Right renal pelvis (tissue), 4 donors: Measurements from ENCODE around the gene ATXN7L3. TPM values are rescaled to one million over a fixed set of nuclear protein-coding genes. Genes with fewer than 3 reads are reported as not detected.

Experiments
- DNase-seq, 4 donors: peaks; one replicate each; pipeline ENCODE4 v3.0.0-alpha.2; 2013; ENCODE audit warnings: low read depth in 4 of 4, low spot score in 3 of 4, missing footprints in 1 of 4
- polyA plus RNA-seq, 4 donors: library from polyadenylated mRNA; unstranded; fragments of 120-200 nt; gene quantifications; one replicate each; pipeline ENCODE4 v1.2.1, GENCODE V29; 2013; ENCODE audit not compliant: insufficient read length in 4 of 4

The ATXN7L3 gene
- polyA plus RNA-seq, 4 donors, result 60.1 to 72.7 (median 68.8) TPM

DNA sequence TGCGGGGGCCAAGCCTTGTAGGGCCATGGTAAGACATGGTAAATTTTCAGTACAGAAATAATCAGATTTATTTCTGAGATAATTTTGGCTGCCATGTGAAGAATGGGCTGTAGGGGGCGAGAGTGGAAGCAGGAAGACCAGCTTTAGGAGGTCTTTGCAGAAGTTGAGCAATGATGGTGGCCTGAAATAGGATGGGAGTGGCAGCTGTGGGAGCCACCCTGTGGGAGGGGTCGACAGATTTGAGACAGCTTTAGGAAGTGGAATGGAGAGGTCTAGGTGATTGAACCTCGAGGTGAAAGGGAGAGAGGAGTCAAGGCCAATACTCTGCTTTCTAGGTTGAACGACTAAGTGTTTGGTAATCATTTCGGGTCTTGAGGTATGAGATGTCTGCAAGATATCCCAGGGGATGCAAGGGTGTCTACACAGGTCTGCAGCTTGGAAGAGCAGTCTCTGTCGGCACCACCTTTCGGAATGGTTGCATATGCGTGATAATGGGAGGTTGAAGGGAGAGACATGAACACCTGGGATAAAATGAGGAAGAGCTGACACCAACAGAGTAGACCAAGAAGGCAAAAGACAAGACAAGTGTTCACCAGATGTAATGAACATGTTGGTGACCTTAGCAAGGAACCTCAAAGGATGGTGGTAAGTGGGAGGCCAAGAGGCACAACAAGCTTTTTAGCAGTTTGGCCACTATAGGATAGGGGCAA lies 4.2 kb upstream of the ATXN7L3 start:
- DNase-seq, result peak in 2 of 4 donors; percentile 14 to 23

- no peak for DNase-seq
Observed at GRCh38 chr17:44202756-44203155, 3.1 kb upstream of the ATXN7L3 start.

DNA sequence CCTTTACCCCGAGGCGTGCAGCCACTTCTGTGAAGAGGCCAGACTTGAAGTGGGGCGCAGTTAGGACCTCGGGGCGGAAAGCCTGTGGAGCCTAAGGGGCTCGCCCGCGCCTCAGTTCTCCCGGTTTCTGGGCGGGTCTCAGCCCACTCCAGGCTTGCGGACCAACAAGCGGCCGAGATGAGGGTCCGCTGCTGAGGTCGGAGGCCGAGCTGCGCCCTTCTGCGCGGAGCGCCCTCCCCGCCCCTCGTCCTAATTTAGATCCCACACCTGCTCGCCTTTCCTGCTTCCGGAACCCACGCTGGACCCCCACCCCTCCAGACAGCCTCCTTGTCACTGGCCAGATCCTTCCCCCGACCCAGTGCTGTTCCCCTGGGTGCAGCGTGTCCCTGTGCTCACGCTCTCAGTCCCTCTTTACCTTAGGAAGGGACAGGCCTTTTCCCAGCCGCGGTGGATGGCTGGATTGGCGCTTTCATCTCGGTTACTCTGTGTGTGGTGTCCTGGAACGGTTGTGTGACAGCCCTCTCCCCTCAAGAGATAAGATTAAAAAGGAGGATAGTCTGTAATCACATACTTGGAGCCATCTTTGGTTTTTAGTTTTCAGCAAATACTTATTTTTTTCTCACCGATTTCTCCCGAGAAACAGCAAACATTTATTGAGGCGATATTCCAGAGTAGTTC lies 933 bp upstream of the ATXN7L3 start:
- DNase-seq, result no peak

- DNase-seq, result peak in 3 of 4 donors; percentile 25 to 45 (median 39)
Observed at GRCh38 chr17:44198721-44199552, 747 bp downstream of the ATXN7L3 start.

- peak in 1 of 4 donors; percentile 5 for DNase-seq
Observed at GRCh38 chr17:44197980-44198720, 1.5 kb downstream of the ATXN7L3 start.

DNA sequence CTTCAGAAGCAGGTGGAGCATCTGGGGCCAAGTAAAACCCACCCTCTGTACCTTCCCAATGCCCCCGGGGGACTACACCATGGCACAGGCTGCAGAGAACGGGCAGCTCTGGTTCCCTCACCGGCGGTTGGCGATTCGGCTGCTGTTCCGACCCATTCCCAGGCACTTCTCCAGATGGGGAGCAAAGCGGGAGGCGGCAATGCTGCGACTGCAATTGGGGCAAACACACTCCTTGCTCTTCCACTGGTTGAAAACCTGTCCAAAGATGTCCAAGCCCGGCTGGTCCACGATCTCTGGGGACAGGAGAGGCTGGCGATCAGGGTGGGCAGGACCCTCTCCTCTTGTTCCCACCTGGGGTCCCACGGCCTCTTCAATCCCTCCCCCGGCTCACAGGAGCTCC lies 2.6 kb downstream of the ATXN7L3 start:
- DNase-seq, result no peak

DNA sequence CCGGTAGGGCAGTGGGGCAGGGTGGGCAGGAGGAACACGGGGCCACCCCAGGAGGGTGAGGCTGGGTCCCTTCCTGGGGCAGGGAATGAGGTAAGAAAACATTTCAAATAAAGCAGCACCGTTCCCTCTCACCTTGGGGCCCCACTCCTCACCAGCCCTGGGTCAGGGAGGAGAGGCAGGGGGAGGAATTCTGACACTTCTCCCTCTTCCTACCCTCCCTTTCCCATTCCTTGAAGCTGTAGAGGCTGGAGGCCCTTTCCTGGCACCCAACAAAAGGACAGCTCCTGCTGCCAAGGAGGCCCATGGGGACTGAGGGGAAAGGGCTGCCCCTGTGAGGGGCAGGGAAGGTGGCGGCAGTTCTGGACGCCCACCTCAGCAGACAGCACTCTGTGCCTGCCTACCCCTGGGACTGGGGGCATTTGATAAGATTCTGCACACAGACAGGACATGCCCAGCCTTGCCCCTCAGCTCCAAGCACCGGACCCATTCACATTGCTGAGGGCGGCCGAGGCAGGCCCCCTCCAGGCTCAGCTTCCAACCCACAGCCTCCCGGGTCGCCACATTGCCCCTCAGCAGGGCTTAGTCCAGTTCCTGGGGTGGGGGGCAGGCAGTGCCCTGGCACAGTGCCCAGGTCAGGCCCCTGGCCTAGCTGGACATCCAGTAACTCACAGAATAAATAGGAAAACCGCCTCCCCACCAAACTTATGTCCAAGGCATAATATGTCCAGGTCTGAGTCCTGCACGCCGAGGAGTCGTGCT lies 6.2 kb downstream of the ATXN7L3 start:
- no peak for DNase-seq

DNA sequence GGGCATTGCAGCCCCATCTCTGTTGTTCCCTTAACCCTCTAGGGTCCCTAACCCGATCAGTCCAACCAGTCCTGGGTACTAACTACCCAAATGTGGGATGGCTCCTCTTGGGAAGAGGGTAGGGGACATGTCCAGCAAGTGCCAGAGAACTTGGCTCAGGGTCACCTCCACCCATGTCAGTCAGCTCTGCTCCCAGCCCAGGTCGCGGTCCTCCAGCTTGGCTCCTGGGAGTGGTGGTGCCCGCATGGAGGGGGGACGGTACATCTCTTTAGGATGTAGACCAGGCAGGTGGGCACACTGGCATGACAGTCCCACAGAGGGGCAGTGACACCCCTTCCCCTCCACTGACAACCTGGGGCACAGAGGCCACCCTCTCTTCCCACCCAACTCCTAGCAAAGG lies 6.9 kb downstream of the ATXN7L3 start:
- DNase-seq, result no peak

- no peak for DNase-seq
Observed at GRCh38 chr17:44191941-44192496, 7.7 kb downstream of the ATXN7L3 start.

GRCh38 chr17:44191369-44191768 lies 8.3 kb downstream of the ATXN7L3 start:
- DNase-seq, result no peak

DNA sequence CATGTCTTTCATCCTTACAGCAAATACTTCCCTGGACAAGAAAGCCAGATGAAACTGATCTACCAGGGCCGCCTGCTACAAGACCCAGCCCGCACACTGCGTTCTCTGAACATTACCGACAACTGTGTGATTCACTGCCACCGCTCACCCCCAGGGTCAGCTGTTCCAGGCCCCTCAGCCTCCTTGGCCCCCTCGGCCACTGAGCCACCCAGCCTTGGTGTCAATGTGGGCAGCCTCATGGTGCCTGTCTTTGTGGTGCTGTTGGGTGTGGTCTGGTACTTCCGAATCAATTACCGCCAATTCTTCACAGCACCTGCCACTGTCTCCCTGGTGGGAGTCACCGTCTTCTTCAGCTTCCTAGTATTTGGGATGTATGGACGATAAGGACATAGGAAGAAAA lies 9.2 kb downstream of the ATXN7L3 start:
- DNase-seq, result no peak

DNA sequence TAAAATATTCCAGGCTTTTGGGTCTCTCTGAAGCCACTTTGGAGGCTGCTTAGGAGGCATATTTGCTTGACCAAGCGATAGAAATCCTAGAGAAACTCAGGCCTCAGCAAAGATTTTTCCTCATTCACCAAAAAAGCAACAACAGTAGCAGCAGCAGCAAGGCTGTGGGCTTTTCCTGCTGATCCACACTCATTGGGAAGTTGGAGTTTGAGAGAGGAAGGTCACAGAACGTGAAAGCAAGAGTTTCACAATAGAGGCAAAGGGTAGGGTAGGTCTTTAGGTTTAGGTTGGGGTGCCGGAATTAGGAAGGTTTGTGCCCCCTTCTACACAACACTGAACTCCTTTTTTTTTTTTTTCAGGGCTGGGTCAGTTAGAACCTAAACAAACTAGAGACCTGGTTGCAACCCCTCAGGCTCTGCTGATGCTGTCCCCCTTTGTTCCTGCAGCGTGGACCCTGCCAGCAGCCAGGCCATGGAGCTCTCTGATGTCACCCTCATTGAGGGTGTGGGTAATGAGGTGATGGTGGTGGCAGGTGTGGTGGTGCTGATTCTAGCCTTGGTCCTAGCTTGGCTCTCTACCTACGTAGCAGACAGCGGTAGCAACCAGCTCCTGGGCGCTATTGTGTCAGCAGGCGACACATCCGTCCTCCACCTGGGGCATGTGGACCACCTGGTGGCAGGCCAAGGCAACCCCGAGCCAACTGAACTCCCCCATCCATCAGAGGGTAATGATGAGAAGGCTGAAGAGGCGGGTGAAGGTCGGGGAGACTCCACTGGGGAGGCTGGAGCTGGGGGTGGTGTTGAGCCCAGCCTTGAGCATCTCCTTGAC lies 10.9 kb downstream of the ATXN7L3 start:
- DNase-seq, result no peak

- no peak for DNase-seq
Observed at GRCh38 chr17:44187131-44187899, 12.4 kb downstream of the ATXN7L3 start.

- peak; percentile 98 to 99 (median 98) for DNase-seq
Observed at GRCh38 chr17:44186307-44187130, 13.2 kb downstream of the ATXN7L3 start, which contains the start of gene TMUB2. TSS of gene TMUB2 (plus strand) at chr17:44186972. CDS start at chr17:44187709, 737 bp downstream.

GRCh38 chr17:44184212-44184810 lies 15.4 kb downstream of the ATXN7L3 start:
- DNase-seq, result no peak

GRCh38 chr17:44183024-44183423 lies 16.7 kb downstream of the ATXN7L3 start:
- DNase-seq, result no peak

- no peak for DNase-seq
Observed at GRCh38 chr17:44178133-44178532, 21.6 kb downstream of the ATXN7L3 start.
